Neural progenitor cell (in vitro differentiated cells): Measurements from ENCODE around the gene SDHC. TPM values are rescaled to one million over a fixed set of nuclear protein-coding genes. Genes with fewer than 3 reads are reported as not detected.

ENCODE experiments used
- DNase-seq: peaks from one replicate; pipeline ENCODE4 v3.0.0-alpha.2; 2016; ENCODE audit warnings: low spot score
- H2AFZ ChIP-seq: fragments of 200-600 bp; sonication (generic); replicated peaks from 2 replicates; pipeline ENCODE4 v1.6.1; 2016; ENCODE audit warnings: antibody characterized with exemption
- H3F3A ChIP-seq: fragments of 200-600 bp; sonication (generic); 2 replicates; pipeline ENCODE4 v1.6.1; 2016; ENCODE audit warnings: antibody characterized with exemption, low read depth
- H3K27ac ChIP-seq: fragments of 200-600 bp; sonication (generic); 2 replicates; pipeline ENCODE4 v1.5.1; 2016; ENCODE audit warnings: mild to moderate bottlenecking
- H3K27me3 ChIP-seq: fragments of 200-600 bp; sonication (generic); 2 replicates; pipeline ENCODE4 v1.6.1; 2016; ENCODE audit warnings: mild to moderate bottlenecking, moderate library complexity
- H3K36me3 ChIP-seq: fragments of 200-600 bp; sonication (generic); 2 replicates; pipeline ENCODE4 v1.5.1; 2016
- H3K4me1 ChIP-seq: fragments of 200-600 bp; sonication (generic); 2 replicates; pipeline ENCODE4 v1.6.1; 2016; ENCODE audit warnings: mixed run types
- H3K4me2 ChIP-seq: fragments of 200-600 bp; sonication (generic); 2 replicates; pipeline ENCODE4 v1.6.1; 2016
- H3K4me3 ChIP-seq: fragments of 200-600 bp; sonication (generic); 2 replicates; pipeline ENCODE4 v1.5.1; 2016
- H3K79me2 ChIP-seq: fragments of 200-600 bp; sonication (generic); 2 replicates; pipeline ENCODE4 v1.6.1; 2016; ENCODE audit warnings: low read depth
- H3K9ac ChIP-seq: fragments of 200-600 bp; sonication (generic); 2 replicates; pipeline ENCODE4 v1.6.1; 2016
- H3K9me3 ChIP-seq: fragments of 200-600 bp; sonication (generic); 2 replicates; pipeline ENCODE4 v1.5.1; 2016; ENCODE audit warnings: low read depth
- H4K20me1 ChIP-seq: fragments of 200-600 bp; sonication (generic); 2 replicates; pipeline ENCODE4 v1.6.1; 2016; ENCODE audit warnings: low read depth
- H3K27ac Mint-ChIP-seq: 3 replicates; pipeline ENCODE4 v1.8.0; 2021; ENCODE audit warnings: mixed read lengths
- H3K27me3 Mint-ChIP-seq: 2 replicates; pipeline ENCODE4 v1.8.0; 2022; ENCODE audit warnings: low read depth, mild to moderate bottlenecking, inconsistent platforms, moderate library complexity, mixed read lengths; ENCODE audit not compliant: insufficient read depth
- H3K36me3 Mint-ChIP-seq: 3 replicates; pipeline ENCODE4 v1.8.0; 2021; ENCODE audit warnings: mixed read lengths
- H3K4me1 Mint-ChIP-seq: 3 replicates; pipeline ENCODE4 v1.8.0; 2021; ENCODE audit warnings: mixed read lengths
- H3K4me3 Mint-ChIP-seq: 3 replicates; pipeline ENCODE4 v1.8.0; 2021; ENCODE audit warnings: mild to moderate bottlenecking, moderate library complexity, mixed read lengths
- H3K9me3 Mint-ChIP-seq: 3 replicates; pipeline ENCODE4 v1.8.0; 2020; ENCODE audit warnings: mixed read lengths
- CTCF ChIP-seq: fragments of 200-600 bp; sonication (generic); IDR thresholded peaks from 2 replicates; pipeline ENCODE4 v1.5.1; 2017; ENCODE audit warnings: antibody characterized with exemption, mild to moderate bottlenecking
- EZH2 ChIP-seq: fragments of 200-600 bp; sonication (generic); IDR thresholded peaks from 2 replicates; pipeline ENCODE4 v1.6.1; 2017; ENCODE audit warnings: antibody characterized with exemption, mild to moderate bottlenecking, moderate library complexity
- EZH2phosphoT487 ChIP-seq: fragments of 200-600 bp; sonication (generic); IDR thresholded peaks from 2 replicates; pipeline ENCODE4 v1.6.1; 2017; ENCODE audit warnings: antibody characterized with exemption
- total RNA-seq: library from RNA; depleted of rRNA; stranded (reverse); fragments of >200 nt; gene quantifications from 2 replicates; pipeline ENCODE4 v1.2.3, GENCODE V29; 2015; ENCODE audit warnings: low replicate concordance

The SDHC gene
- total RNA-seq, 1 donor from 2014 or later, result 61.2 TPM

DNA sequence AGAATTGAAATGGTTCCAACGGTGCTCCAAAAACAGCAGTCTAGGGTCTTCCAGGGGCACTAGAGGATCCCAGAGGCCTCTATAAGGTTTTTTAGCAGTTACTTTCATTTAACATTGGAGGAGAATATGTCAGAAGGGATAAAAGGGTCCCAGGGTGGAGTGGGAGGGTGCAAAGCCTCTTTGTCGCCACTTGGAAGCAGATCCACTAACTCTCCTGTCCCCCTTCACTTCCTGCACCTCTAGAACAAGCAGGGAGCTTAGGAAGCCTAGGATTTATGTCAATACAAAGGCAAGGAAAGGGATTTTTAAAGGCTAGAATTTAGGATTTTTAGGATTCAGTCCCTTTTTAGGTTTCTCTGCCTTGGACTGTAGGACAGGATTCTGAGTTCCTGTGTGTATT, 47.3 kb upstream of the SDHC start:
- H2AFZ ChIP-seq, result peak overlapping the region; percentile 28
- DNase-seq, result no peak
- peaks cover 2% of the 10 kb centered on the region for H3K27me3 Mint-ChIP-seq
- H3K36me3 ChIP-seq, result no peaks in the 10 kb centered on the region
- no peaks in the 10 kb centered on the region for H3K9me3 Mint-ChIP-seq
- peaks cover 14% of the 10 kb centered on the region for H3K4me1 Mint-ChIP-seq
- H3K9me3 ChIP-seq, result no peaks in the 10 kb centered on the region
- peak overlapping the region; percentile 31 for H3K4me2 ChIP-seq
- no peaks in the 10 kb centered on the region for H3K36me3 Mint-ChIP-seq
- H3K27ac Mint-ChIP-seq, result peak overlapping the region; percentile 57
- H3K4me3 Mint-ChIP-seq, result no peak overlapping the region
- no peak overlapping the region for H3K9ac ChIP-seq
- H3K27me3 ChIP-seq, result peaks cover 1% of the 10 kb centered on the region
- no peak for TF ChIP-seq EZH2phosphoT487
- TF ChIP-seq EZH2, result no peak
- TF ChIP-seq CTCF, result no peak
- no peaks in the 10 kb centered on the region for H3K4me1 ChIP-seq
- H3F3A ChIP-seq, result peaks cover 9% of the 10 kb centered on the region
- no peak overlapping the region for H3K4me3 ChIP-seq
- no peaks in the 10 kb centered on the region for H4K20me1 ChIP-seq
- H3K27ac ChIP-seq, result no peak overlapping the region
- no peaks in the 10 kb centered on the region for H3K79me2 ChIP-seq

GRCh38 chr1:161267321-161267720, 46.9 kb upstream of the SDHC start:
- Histone ChIP-seq H3K4me3 (no peak overlapping the region), H2AFZ (peak overlapping the region; percentile 28), H3K36me3 (no peaks in the 10 kb centered on the region), H3K4me1 (no peaks in the 10 kb centered on the region), H3F3A (peaks cover 9% of the 10 kb centered on the region), H4K20me1 (no peaks in the 10 kb centered on the region), H3K9me3 (no peaks in the 10 kb centered on the region), H3K27ac (no peak overlapping the region), H3K79me2 (no peaks in the 10 kb centered on the region), H3K4me2 (no peak overlapping the region), H3K27me3 (no peaks in the 10 kb centered on the region), H3K9ac (no peak overlapping the region)
- H3K27me3 Mint-ChIP-seq, result no peaks in the 10 kb centered on the region
- DNase-seq, result no peak
- peaks cover 13% of the 10 kb centered on the region for H3K4me1 Mint-ChIP-seq
- no peak overlapping the region for H3K4me3 Mint-ChIP-seq
- no peak overlapping the region for H3K27ac Mint-ChIP-seq
- H3K36me3 Mint-ChIP-seq, result no peaks in the 10 kb centered on the region
- TF ChIP-seq CTCF (no peak), EZH2 (no peak), EZH2phosphoT487 (no peak)
- no peaks in the 10 kb centered on the region for H3K9me3 Mint-ChIP-seq

GRCh38 chr1:161273402-161273801, 40.8 kb upstream of the SDHC start:
- Histone ChIP-seq H3F3A (no peaks in the 10 kb centered on the region), H3K9me3 (no peaks in the 10 kb centered on the region), H3K27me3 (peaks cover 11% of the 10 kb centered on the region), H3K4me1 (no peaks in the 10 kb centered on the region), H3K9ac (no peak overlapping the region), H3K27ac (no peak overlapping the region), H3K36me3 (no peaks in the 10 kb centered on the region), H3K79me2 (no peaks in the 10 kb centered on the region), H3K4me3 (no peak overlapping the region), H3K4me2 (no peak overlapping the region), H4K20me1 (no peaks in the 10 kb centered on the region), H2AFZ (no peak overlapping the region)
- no peak for DNase-seq
- Mint-ChIP-seq H3K27ac (no peak overlapping the region), H3K4me3 (no peak overlapping the region), H3K4me1 (no peaks in the 10 kb centered on the region), H3K27me3 (no peaks in the 10 kb centered on the region), H3K9me3 (no peaks in the 10 kb centered on the region), H3K36me3 (no peaks in the 10 kb centered on the region)
- TF ChIP-seq EZH2phosphoT487 (no peak), EZH2 (no peak), CTCF (no peak)

DNA sequence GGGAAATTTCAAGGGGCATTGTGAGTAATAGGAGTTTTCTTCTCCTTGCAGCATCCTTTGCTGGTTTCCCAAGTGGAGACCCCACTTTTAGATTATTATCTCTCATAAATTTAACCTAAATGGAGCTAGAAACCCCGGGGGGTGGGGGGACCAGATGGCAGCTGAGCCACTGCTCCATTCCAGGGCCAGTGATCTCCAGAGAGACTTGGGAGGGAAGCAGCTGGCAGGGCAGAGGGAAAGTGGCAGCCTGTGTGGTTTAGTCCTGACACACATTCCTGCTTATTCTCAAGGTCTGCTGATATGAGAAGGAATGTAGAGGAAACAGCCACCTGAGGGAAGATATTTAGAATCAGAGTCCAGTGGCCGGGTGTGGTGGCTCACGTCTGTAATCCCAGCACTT, 39.3 kb upstream of the SDHC start:
- Histone ChIP-seq H3K4me1 (no peaks in the 10 kb centered on the region), H3K9ac (no peak overlapping the region), H3K4me3 (no peak overlapping the region), H3K27me3 (peaks cover 11% of the 10 kb centered on the region), H4K20me1 (no peaks in the 10 kb centered on the region), H3F3A (no peaks in the 10 kb centered on the region), H3K27ac (no peak overlapping the region), H3K4me2 (no peak overlapping the region), H3K36me3 (no peaks in the 10 kb centered on the region), H2AFZ (no peak overlapping the region), H3K9me3 (no peaks in the 10 kb centered on the region), H3K79me2 (no peaks in the 10 kb centered on the region)
- Mint-ChIP-seq H3K4me3 (no peak overlapping the region), H3K27me3 (no peaks in the 10 kb centered on the region), H3K4me1 (no peaks in the 10 kb centered on the region), H3K9me3 (no peaks in the 10 kb centered on the region), H3K27ac (no peak overlapping the region), H3K36me3 (no peaks in the 10 kb centered on the region)
- no peak for TF ChIP-seq CTCF
- TF ChIP-seq EZH2phosphoT487, result no peak
- TF ChIP-seq EZH2, result no peak
- no peak for DNase-seq
